Measurements from ENCODE around the gene HM13. TPM values are rescaled to one million over a fixed set of nuclear protein-coding genes. Genes with fewer than 3 reads are reported as not detected.
A peak's percentile ranks its signal among the peaks of the same experiment; 100 is the strongest.

The HM13 gene
- total and polyA plus RNA-seq, 2 of the 13 experiments (the other 11 are each of a cell fraction or from before 2014, with no cell fraction given), result 118 to 243 TPM

- TF ChIP-seq ZNF281 (CRISPR knock-in tag; IDR thresholded peaks at IDR 0.05; ENCODE audit: borderline replicate concordance), result peak; percentile 94
- peak; percentile 97 for TF ChIP-seq NCOA5 (CRISPR knock-in tag; IDR thresholded peaks at IDR 0.05)
- TF ChIP-seq ZNF34 (CRISPR knock-in tag; IDR thresholded peaks at IDR 0.05; ENCODE audit: borderline replicate concordance), result peak; percentile 25; the same call in 1 of the 2 replicates
- no peak for TF ChIP-seq ZBTB46 (CRISPR knock-in tag; IDR thresholded peaks at IDR 0.05; ENCODE audit: borderline replicate concordance)
- peak; percentile 45 for TF ChIP-seq KLF9 (CRISPR knock-in tag; IDR thresholded peaks at IDR 0.05; ENCODE audit: low read depth)
- TF ChIP-seq ZNF772 (CRISPR knock-in tag; IDR thresholded peaks at IDR 0.05), result peak; percentile 20; the same call in 1 of the 2 replicates
- TF ChIP-seq PRDM10 (CRISPR knock-in tag; IDR thresholded peaks at IDR 0.05; ENCODE audit: low read depth), result peak; percentile 88
- peak; percentile 97 for TF ChIP-seq PPARG (CRISPR knock-in tag; conservative IDR thresholded peaks at IDR 0.05)
- TF ChIP-seq TBX2 (CRISPR knock-in tag; IDR thresholded peaks at IDR 0.05; ENCODE audit: borderline replicate concordance), result peak; percentile 89
- peak; percentile 89 to 96; a peak in 3 of 4 replicates for TF ChIP-seq EP300 (IDR thresholded peaks at IDR 0.05; ENCODE audit: low read depth in 2 of 2, low read length in 2 of 2)
- TF ChIP-seq EP300 (CRISPR knock-in tag; IDR thresholded peaks at IDR 0.05; ENCODE audit: borderline replicate concordance), result peak; percentile 93
- TF ChIP-seq THRA (CRISPR knock-in tag; IDR thresholded peaks at IDR 0.05; ENCODE audit: borderline replicate concordance), result peak; percentile 91
- no peak; the same call in 1 of the 2 replicates for TF ChIP-seq ETS1 (CRISPR knock-in tag; IDR thresholded peaks at IDR 0.05)
- 0 out of 2 replicates have a peak, but pooled peaks have one; percentile 21 for TF ChIP-seq RBAK (CRISPR knock-in tag; IDR thresholded peaks at IDR 0.05)
- peak; percentile 95 for TF ChIP-seq HDAC2 (CRISPR knock-in tag; IDR thresholded peaks at IDR 0.05)
Observed at GRCh38 chr20:31572701-31573554, 58.7 kb downstream of the HM13 start (continued).

All from HepG2 (cell line).